Measurements from ENCODE around the gene KIF16B.

The KIF16B gene

GRCh38 chr20:16555754-16556153 lies 17.5 kb downstream of the KIF16B start:
- Mint-ChIP-seq H3K27me3 (no peaks in the 10 kb centered on the region), H3K36me3 (ENCODE audit: low read depth) (no peaks in the 10 kb centered on the region), H3K4me3 (no peak overlapping the region), H3K4me1 (ENCODE audit: low read depth) (peaks cover 62% of the 10 kb centered on the region), H3K27ac (peak overlapping the region; percentile 41), H3K9me3 (no peaks in the 10 kb centered on the region)
- intact Hi-C loops (cut with micrococcal nuclease): no loop called here

GRCh38 chr20:16554766-16555543 lies 18.3 kb downstream of the KIF16B start:
- no peak overlapping the region for H3K4me3 Mint-ChIP-seq
- H3K4me1 Mint-ChIP-seq (ENCODE audit: low read depth): peaks cover 57% of the 10 kb centered on the region
- no peaks in the 10 kb centered on the region for H3K36me3 Mint-ChIP-seq (ENCODE audit: low read depth)
- no peaks in the 10 kb centered on the region for H3K9me3 Mint-ChIP-seq
- peak overlapping the region; percentile 37 for H3K27ac Mint-ChIP-seq
- H3K27me3 Mint-ChIP-seq: no peaks in the 10 kb centered on the region
- intact Hi-C loops (cut with micrococcal nuclease): no loop called here

GRCh38 chr20:16553684-16554083 lies 19.6 kb downstream of the KIF16B start:
- intact Hi-C loops (cut with micrococcal nuclease): loop anchor here (2.0 kb wide), 1 partner anchor 39 kb away; no protein-coding TSS in a partner anchor
- no peak overlapping the region for H3K27ac Mint-ChIP-seq
- no peak overlapping the region for H3K4me3 Mint-ChIP-seq
- H3K36me3 Mint-ChIP-seq (ENCODE audit: low read depth): no peaks in the 10 kb centered on the region
- H3K9me3 Mint-ChIP-seq: no peaks in the 10 kb centered on the region
- no peaks in the 10 kb centered on the region for H3K27me3 Mint-ChIP-seq
- peaks cover 57% of the 10 kb centered on the region for H3K4me1 Mint-ChIP-seq (ENCODE audit: low read depth)

GRCh38 chr20:16553101-16553500 lies 20.1 kb downstream of the KIF16B start:
- no peaks in the 10 kb centered on the region for H3K27me3 Mint-ChIP-seq
- H3K9me3 Mint-ChIP-seq: no peaks in the 10 kb centered on the region
- no peak overlapping the region for H3K4me3 Mint-ChIP-seq
- peaks cover 59% of the 10 kb centered on the region for H3K4me1 Mint-ChIP-seq (ENCODE audit: low read depth)
- intact Hi-C loops (cut with micrococcal nuclease): loop anchor here (2.0 kb wide), 1 partner anchor 38 kb away; no protein-coding TSS in a partner anchor
- H3K36me3 Mint-ChIP-seq (ENCODE audit: low read depth): no peaks in the 10 kb centered on the region
- H3K27ac Mint-ChIP-seq: peak overlapping the region; percentile 46

GRCh38 chr20:16552015-16552414 lies 21.2 kb downstream of the KIF16B start:
- Mint-ChIP-seq H3K9me3 (no peaks in the 10 kb centered on the region), H3K27me3 (no peaks in the 10 kb centered on the region), H3K4me3 (peak overlapping the region; percentile 17), H3K4me1 (ENCODE audit: low read depth) (peaks cover 68% of the 10 kb centered on the region), H3K27ac (peak overlapping the region; percentile 46), H3K36me3 (ENCODE audit: low read depth) (no peaks in the 10 kb centered on the region)
- intact Hi-C loops (cut with micrococcal nuclease): loop anchor here (2.0 kb wide), 1 partner anchor 37 kb away; no protein-coding TSS in a partner anchor

- Mint-ChIP-seq H3K27ac (peak overlapping the region; percentile 46), H3K4me1 (ENCODE audit: low read depth) (peaks cover 65% of the 10 kb centered on the region), H3K36me3 (ENCODE audit: low read depth) (no peaks in the 10 kb centered on the region), H3K4me3 (no peak overlapping the region), H3K9me3 (no peaks in the 10 kb centered on the region), H3K27me3 (no peaks in the 10 kb centered on the region)
- intact Hi-C loops (cut with micrococcal nuclease): loop anchor here (2.0 kb wide), 1 partner anchor 37 kb away; no protein-coding TSS in a partner anchor
Observed at GRCh38 chr20:16551607-16552006, 21.6 kb downstream of the KIF16B start.

GRCh38 chr20:16548068-16548672 lies 25.1 kb downstream of the KIF16B start:
- peaks cover 30% of the 10 kb centered on the region for H3K4me1 Mint-ChIP-seq (ENCODE audit: low read depth)
- no peaks in the 10 kb centered on the region for H3K9me3 Mint-ChIP-seq
- no peaks in the 10 kb centered on the region for H3K27me3 Mint-ChIP-seq
- intact Hi-C loops (cut with micrococcal nuclease): no loop called here
- no peak overlapping the region for H3K4me3 Mint-ChIP-seq
- no peak overlapping the region for H3K27ac Mint-ChIP-seq
- no peaks in the 10 kb centered on the region for H3K36me3 Mint-ChIP-seq (ENCODE audit: low read depth)

GRCh38 chr20:16544949-16545348 lies 28.3 kb downstream of the KIF16B start:
- no peaks in the 10 kb centered on the region for H3K36me3 Mint-ChIP-seq (ENCODE audit: low read depth)
- no peak overlapping the region for H3K4me3 Mint-ChIP-seq
- H3K9me3 Mint-ChIP-seq: no peaks in the 10 kb centered on the region
- no peaks in the 10 kb centered on the region for H3K27me3 Mint-ChIP-seq
- peaks cover 11% of the 10 kb centered on the region for H3K4me1 Mint-ChIP-seq (ENCODE audit: low read depth)
- no peak overlapping the region for H3K27ac Mint-ChIP-seq
- intact Hi-C loops (cut with micrococcal nuclease): no loop called here

- intact Hi-C loops (cut with micrococcal nuclease): no loop called here
- no peaks in the 10 kb centered on the region for H3K27me3 Mint-ChIP-seq
- H3K9me3 Mint-ChIP-seq: no peaks in the 10 kb centered on the region
- no peak overlapping the region for H3K27ac Mint-ChIP-seq
- H3K4me1 Mint-ChIP-seq (ENCODE audit: low read depth): peaks cover 12% of the 10 kb centered on the region
- no peak overlapping the region for H3K4me3 Mint-ChIP-seq
- no peaks in the 10 kb centered on the region for H3K36me3 Mint-ChIP-seq (ENCODE audit: low read depth)
Observed at GRCh38 chr20:16542477-16542876, 30.8 kb downstream of the KIF16B start.

GRCh38 chr20:16541878-16542277 lies 31.4 kb downstream of the KIF16B start:
- H3K27ac Mint-ChIP-seq: no peak overlapping the region
- H3K27me3 Mint-ChIP-seq: no peaks in the 10 kb centered on the region
- H3K9me3 Mint-ChIP-seq: no peaks in the 10 kb centered on the region
- intact Hi-C loops (cut with micrococcal nuclease): no loop called here
- H3K4me1 Mint-ChIP-seq (ENCODE audit: low read depth): peaks cover 14% of the 10 kb centered on the region
- H3K36me3 Mint-ChIP-seq (ENCODE audit: low read depth): no peaks in the 10 kb centered on the region
- H3K4me3 Mint-ChIP-seq: no peak overlapping the region

- Mint-ChIP-seq H3K27ac (no peak overlapping the region), H3K27me3 (no peaks in the 10 kb centered on the region), H3K36me3 (ENCODE audit: low read depth) (no peaks in the 10 kb centered on the region), H3K4me1 (ENCODE audit: low read depth) (peaks cover 19% of the 10 kb centered on the region), H3K4me3 (no peak overlapping the region), H3K9me3 (no peaks in the 10 kb centered on the region)
- intact Hi-C loops (cut with micrococcal nuclease): no loop called here
Observed at GRCh38 chr20:16541226-16541625, 32.0 kb downstream of the KIF16B start.

- Mint-ChIP-seq H3K9me3 (no peaks in the 10 kb centered on the region), H3K4me3 (no peak overlapping the region)
Observed at GRCh38 chr20:16539280-16540021, 33.8 kb downstream of the KIF16B start.

GRCh38 chr20:16538779-16539178 lies 34.5 kb downstream of the KIF16B start:
- intact Hi-C loops (cut with micrococcal nuclease): no loop called here
- H3K4me3 Mint-ChIP-seq: no peak overlapping the region
- no peaks in the 10 kb centered on the region for H3K36me3 Mint-ChIP-seq (ENCODE audit: low read depth)
- H3K4me1 Mint-ChIP-seq (ENCODE audit: low read depth): peaks cover 19% of the 10 kb centered on the region
- H3K27ac Mint-ChIP-seq: no peak overlapping the region
- no peaks in the 10 kb centered on the region for H3K27me3 Mint-ChIP-seq
- no peaks in the 10 kb centered on the region for H3K9me3 Mint-ChIP-seq

More at GRCh38 chr20:16539280-16540021, 33.8 kb downstream of the KIF16B start:
- no peaks in the 10 kb centered on the region for H3K27me3 Mint-ChIP-seq
- peaks cover 19% of the 10 kb centered on the region for H3K4me1 Mint-ChIP-seq (ENCODE audit: low read depth)
- H3K27ac Mint-ChIP-seq: no peak overlapping the region
- H3K36me3 Mint-ChIP-seq (ENCODE audit: low read depth): no peaks in the 10 kb centered on the region
- intact Hi-C loops (cut with micrococcal nuclease): no loop called here

- Mint-ChIP-seq H3K36me3 (ENCODE audit: low read depth) (no peaks in the 10 kb centered on the region), H3K4me1 (ENCODE audit: low read depth) (peaks cover 19% of the 10 kb centered on the region), H3K27me3 (no peaks in the 10 kb centered on the region), H3K9me3 (no peaks in the 10 kb centered on the region), H3K27ac (no peak overlapping the region), H3K4me3 (no peak overlapping the region)
- intact Hi-C loops (cut with micrococcal nuclease): no loop called here
Observed at GRCh38 chr20:16537918-16538317, 35.3 kb downstream of the KIF16B start.

Data from dendritic cell treated with granulocyte-macrophage colony-stimulating factor and Interleukin-4, amounts not matched to agents 40 ng/mL and 50 ng/mL, for 4 days (primary cell).